CD4-positive, alpha-beta T cell treated with Interleukin-4 for 4 hours (primary cell): ENCODE measurements around the gene USP1.

Experiments
- DNase-seq: peaks from one replicate; pipeline ENCODE4 v3.0.0-alpha.2; 2020

The USP1 gene, protein sequence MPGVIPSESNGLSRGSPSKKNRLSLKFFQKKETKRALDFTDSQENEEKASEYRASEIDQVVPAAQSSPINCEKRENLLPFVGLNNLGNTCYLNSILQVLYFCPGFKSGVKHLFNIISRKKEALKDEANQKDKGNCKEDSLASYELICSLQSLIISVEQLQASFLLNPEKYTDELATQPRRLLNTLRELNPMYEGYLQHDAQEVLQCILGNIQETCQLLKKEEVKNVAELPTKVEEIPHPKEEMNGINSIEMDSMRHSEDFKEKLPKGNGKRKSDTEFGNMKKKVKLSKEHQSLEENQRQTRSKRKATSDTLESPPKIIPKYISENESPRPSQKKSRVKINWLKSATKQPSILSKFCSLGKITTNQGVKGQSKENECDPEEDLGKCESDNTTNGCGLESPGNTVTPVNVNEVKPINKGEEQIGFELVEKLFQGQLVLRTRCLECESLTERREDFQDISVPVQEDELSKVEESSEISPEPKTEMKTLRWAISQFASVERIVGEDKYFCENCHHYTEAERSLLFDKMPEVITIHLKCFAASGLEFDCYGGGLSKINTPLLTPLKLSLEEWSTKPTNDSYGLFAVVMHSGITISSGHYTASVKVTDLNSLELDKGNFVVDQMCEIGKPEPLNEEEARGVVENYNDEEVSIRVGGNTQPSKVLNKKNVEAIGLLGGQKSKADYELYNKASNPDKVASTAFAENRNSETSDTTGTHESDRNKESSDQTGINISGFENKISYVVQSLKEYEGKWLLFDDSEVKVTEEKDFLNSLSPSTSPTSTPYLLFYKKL

DNA sequence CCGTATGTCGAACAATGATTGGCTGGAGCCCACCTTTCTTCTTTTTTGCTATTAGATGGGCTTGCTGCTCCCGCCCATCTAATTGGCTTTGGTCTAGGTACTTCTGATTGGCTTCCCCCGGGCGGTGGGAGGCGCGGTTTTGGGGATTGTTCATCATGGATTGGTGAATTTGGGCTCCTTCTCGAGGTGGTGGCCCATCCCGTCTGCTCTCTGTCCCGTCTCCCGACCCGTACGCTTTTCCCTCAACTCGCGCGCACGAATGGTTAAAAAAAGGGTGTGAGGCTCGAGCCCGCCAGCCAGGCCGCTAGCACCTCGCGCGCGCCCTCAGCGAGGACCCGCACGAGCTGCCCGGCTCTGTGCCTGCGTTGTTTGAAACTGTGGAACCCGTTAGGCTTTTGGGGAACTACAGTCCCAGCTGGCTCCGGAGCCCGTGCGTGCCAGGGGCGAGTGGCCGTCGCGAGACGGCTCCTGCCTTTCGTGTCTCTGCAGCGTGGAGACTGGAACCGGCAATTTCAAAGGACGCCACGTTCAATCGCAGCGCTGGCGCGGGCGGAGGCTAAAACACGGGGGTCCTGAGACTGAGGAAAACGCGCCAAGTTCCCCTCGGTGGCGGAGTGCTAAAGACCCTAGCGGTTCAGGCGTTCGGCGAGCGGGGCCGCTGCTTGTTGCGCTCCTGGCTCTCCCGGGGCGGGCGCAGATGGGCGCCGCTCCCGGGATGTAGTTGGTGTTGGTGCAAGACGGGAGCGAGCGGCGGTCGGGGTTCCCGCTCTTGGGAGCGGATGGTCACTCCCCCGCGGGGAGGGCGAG lies at the start of gene USP1:
Gene USP1, plus strand, starts transcription at position 584 of the 807 bp plus-strand sequence. CDS start 2,819 bp downstream, outside the sequence.
- DNase-seq: peak; percentile 100

DNA sequence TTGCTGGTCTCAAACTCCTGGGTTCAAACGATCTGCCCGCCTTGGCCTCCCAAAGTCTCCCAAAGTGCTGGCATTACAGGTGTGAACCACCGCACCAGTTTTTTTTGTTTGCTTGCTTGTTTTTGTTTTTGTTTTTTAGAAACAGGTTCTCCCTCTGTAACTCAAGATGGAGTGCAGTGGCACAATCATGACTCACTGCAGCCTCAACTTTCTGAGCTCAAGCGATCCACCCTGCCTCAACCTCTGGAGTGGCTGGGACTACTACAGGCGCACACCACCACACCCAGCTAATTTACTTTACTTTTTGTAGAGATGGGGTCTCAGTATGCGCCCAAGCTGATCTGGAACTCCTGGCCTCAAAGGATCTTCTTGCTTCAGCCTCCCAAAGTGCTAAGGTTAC lies 47.3 kb upstream of the USP1 start:
- DNase-seq: no peak

DNA sequence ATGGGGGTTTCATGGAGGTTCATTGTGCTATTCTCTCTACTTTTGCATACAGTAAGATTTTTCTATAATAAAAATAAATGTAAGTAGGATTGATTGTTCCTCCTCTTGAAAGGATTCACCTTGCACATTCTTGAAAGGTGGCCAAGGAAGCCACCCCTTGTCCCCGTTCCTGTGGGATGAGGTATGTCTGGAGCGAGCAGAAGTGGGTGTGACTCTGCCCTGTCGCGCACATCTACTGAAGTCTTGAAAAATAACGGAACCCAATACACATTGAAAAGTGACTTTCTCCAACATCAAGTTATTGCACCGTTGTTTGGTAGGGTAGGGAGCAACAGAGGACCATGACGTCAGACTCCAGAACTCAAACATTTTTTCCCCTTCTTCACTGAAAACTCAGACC lies 46.8 kb upstream of the USP1 start:
- DNase-seq: no peak

DNA sequence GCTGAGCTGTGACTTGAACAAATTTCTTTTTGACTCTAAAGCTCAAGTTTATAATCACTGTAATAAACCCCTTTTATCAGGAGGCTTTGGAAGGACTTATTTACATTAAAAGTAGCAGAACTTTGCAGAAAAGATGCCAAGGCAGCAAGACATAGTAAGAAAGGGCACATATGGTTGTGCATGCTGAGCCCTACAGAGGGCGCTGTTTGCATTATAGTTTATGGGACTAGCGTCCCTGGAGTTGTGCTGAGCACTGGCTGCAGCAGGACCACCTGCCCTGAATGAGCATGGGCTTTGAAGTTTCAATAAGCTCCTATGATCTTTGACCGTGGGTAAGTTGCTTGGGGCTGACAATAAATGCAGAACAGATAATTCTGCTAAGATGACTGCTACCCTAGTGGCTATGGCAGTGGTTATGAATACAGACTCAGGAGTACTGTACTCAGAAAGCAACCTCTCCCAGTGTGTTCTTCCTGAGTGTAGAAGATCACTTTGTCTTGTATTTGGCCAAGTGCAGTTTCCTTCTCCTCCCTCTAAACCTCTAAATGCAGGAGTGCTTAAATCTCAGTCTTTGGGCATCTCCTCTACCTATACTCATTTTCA lies 45.4 kb upstream of the USP1 start:
- no peak for DNase-seq

DNA sequence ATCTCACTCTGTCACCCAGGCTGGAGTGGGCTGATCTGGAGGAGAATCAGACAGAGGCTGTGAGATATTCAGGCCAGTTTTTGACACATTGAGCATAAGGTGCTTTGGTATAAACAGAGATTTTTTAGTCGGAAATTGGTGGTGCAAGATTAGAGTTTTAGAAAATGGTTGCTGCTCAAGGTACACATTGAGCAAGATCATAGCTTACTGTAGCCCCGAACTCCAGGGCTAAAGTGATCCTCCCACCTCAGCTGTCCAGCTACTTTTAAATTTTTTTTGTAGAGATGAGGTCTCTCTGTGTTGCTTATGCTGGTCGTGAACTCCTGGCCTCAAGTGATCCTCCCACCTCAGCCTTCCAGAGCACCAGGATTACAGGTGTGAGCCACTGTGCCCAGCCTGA lies 43.9 kb upstream of the USP1 start:
- DNase-seq: no peak

DNA sequence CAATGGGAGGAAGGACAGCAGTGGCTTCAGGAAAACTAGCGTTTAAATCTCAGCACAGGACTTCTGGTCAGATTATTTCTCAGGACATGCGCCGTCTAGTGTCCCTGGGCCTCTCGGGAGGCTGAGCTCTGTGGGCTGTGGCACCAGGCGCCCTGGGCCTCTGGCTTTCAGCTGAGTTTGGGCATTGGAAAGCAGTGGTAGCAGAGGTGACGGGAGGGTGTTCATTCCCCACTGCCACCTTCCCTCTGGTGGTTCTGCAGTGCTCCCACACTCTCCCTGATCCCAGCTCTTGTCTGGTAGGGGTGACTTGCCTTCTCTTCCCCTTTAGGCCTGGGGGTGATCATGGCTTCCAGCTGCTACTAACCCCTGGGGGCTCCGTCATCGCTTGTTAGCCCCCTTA lies 42.2 kb upstream of the USP1 start:
- DNase-seq: no peak

DNA sequence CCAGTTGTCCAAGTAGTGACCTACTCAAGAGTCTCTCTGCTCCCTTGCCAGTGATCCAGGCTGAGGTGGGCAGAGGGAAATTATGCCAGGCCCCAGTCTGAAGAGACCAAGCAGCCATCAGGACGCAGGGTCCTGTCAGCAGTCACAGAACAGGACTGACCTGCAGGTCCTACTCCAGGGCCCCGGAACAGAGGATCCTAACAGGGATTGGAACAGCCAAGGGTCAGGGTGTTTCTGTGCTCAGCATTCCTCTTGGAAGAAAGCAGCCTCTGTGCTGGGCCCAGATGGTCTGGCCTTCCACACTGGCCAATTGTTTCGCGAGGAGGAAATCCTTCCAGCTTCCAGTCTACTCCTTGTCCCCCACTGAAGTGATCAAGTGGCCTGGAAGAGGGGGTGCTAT lies 41.6 kb upstream of the USP1 start:
- no peak for DNase-seq

DNA sequence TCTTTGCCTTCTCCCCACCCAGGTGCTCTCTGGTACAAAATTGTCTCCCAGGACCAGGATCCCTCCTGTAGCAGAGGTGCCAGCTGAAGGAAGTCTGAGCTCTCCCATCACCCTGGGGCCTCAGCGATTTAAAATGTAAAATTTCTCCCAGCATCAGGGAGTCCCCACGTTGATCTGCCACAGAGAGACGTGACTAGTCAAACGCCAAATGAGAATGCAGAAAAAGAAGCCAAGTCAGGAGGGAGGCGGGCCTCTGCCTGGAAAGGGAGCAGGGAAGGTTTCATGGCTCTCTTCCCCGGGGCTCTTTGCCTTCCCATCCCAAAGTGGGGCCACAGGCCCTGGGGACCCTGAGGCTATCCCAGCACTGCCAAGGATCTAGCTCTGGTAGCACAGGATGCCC lies 40.0 kb upstream of the USP1 start:
- DNase-seq: no peak

DNA sequence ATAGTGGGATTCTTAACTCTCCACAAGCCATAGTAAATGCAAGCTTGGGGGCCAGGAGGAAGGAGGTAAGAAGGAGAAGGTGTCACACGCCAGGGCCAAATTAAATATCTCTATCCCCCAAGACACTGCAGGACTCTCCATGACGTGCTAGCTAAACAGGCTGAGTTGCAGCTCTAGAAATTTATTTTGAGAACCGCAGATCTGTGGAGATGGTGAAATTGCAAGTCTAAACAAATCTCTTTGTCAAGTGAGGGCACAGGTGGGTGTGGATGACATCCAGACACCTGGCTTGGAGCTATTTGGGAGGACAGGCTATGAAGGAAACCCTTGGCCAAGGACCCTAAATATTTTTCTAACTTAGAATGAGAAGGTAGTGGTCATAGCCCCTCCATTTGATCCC lies 39.5 kb upstream of the USP1 start:
- DNase-seq: no peak

DNA sequence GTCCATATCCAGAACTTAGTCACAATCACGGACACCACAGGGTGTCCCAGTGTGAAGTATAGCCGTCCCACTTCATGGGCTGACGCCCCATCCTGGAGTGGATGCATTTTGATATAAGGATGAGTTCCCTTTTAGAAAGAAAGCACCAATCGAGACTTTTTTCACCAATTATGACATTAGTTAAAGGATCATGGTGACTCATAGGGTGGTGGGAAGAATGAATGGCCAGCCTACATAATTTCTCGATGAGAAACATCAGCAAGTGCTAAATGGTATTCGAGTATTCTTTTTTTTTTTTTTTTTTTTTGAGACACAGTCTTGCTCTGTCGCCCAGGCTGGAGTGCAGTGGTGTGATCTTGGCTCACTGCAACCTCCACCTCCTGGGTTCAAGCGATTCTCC lies 38.5 kb upstream of the USP1 start:
- no peak for DNase-seq

DNA sequence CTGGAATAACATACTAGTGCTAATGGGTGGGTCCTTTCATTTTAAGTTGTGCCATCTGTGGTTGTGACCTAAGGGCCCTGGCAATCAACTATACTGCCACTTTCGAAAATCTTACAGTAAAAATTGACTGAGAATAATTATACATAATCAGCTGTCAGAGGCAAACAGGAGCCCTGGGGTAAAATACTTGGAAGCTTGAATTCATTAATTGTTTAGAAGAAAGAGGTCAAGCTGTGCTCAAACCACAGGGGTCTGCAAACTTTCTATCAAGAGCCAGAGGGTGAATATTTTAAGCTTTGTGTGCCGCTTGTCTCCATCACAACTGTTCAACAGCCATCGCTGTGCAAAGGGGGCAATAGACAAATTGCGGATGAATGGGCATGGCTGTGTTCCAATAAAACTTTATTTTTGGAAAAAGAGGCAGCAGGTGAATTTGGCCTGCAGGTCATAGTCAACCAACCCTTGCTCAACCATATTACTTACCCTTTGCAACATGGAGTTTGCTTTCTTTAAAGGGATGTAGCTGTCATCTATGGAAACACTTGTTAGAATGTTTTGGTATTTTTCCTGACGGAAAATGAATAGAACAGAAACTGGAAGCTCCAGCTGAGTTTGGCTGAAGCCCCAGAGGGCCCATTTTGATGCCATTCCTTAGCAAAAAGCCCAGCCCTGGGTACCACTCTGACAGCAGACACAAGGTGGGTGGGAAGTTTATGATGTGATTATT lies 35.7 kb upstream of the USP1 start:
- no peak for DNase-seq

DNA sequence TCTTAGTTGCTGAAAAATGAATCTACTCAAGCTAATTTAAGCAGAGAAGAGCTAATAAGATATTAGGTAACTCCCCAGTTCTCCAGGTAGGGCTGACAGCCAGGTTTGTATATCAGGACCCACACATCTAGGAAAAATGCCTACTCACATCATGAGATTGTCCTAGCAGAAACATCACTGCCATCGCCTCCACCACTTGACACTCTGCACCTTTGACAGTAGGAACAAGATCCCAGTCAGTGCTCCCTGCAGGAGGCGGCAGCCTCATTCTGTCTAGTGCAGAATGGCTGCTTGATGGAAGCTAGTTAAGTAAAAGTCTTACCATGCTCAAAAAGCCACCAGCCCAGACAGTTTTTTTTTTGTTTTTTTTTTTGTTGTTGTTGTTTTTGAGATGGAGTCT lies 31.6 kb upstream of the USP1 start:
- no peak for DNase-seq

DNA sequence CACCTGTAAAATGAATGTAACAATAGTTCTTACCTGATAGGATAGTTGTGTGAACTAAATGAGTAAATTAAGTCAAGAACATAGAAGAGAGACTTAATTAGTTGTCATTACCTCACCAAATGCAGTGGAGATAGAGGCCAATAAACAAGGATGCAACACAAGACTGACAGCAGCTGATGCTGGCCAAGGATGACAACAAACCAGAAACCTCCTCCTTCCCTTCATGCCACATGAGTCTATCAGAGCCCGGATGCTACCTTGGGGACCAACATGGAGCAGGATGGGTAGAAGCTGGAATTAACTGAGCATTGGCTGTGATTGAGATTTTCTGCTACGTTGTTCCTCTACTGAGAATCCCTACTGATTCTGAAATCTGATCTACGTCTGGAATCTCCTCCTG lies 30.3 kb upstream of the USP1 start:
- no peak for DNase-seq

DNA sequence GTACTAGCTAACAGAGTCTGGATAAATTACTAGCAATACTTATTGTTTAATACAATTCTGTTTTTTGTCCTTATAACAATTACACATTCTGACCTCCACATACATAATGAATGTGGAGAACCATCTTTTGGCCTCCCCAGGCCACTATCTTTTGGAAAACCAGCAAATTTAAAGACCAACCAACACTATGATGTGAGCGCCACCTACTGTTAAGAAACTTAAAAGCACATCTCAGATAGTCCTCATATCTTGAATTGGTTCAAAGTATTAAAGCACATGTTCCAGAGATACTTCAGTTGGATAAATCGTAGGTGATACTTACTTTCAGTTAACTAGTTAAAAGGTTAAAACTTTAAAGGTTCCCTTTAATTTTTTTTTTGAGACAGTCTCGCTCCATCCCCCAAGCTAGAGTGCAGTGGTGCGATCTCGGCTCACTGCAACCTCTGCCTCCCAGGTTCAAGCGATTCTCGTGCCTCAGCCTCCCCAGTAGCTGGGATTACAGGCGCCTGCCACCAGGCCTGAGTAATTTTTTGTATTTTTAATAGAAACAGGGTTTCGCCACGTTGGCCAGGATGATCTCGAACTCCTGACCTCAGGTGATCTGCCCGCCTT lies 29.3 kb upstream of the USP1 start:
- DNase-seq: peak; percentile 51

DNA sequence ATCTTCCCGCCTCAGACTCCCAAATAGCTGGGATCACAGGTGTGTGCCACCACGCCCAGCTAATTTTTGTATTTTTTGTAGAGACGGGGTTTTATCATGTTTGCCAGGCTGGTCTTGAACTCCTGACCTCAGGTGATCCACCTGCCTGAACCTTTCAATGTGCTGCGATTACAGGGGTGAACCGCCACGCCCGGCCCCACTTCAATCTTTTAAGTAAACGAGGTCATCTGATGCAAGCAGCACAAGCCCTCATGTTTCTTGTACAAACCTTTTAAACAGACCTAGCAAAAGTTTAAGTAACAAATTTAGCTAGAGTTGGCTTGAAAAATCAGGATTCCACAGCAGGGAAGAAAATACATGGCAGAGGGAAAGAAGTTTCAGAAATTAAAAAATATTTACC lies 21.2 kb upstream of the USP1 start:
- no peak for DNase-seq

DNA sequence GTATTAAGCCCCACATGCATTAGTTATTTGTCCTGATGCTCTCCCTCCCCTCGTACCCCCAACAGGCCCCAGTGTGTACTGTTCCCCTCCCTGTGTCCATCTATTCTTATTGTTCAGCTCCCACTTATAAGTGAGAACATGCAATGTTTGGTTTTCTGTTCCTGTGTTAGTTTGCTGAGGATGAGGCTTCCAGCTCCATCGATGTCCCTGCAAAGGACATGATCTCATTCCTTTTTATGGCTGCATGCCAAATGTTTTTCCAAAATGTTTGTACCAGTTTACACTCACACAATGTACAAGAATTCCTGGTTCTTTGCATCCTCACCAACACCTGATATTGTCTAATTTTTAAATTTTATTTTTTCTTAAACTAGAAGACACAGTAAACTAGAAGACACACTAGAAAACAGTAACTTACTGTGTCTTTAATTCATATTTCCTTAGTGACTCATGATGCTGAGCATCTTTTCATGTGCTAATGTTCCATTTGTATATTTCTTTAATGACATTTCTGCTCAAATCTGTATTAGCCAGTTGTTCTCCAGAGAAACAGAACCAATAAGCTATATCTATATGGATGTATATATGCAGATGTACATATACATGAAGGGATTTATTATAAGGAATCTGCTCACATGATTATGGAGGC lies 19.4 kb upstream of the USP1 start:
- no peak for DNase-seq

DNA sequence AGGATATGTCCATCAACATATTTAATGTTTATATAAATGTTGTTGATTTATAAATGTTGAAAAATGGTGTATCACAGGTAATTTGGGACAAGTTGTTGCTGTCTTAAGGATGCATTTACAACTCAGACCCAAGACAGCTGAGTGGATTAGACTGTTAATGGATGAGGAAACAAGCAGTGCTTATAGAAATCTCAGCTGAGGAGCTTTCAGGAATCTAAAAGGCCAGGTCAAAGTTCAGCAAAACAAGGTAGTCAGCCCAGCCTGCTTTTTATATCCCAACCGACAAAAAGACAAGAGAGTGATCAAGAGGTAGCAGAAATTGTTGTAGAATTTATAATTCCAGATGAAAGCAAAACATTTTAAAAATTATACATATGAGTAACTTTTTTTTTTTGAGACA lies 16.6 kb upstream of the USP1 start:
- DNase-seq: no peak

DNA sequence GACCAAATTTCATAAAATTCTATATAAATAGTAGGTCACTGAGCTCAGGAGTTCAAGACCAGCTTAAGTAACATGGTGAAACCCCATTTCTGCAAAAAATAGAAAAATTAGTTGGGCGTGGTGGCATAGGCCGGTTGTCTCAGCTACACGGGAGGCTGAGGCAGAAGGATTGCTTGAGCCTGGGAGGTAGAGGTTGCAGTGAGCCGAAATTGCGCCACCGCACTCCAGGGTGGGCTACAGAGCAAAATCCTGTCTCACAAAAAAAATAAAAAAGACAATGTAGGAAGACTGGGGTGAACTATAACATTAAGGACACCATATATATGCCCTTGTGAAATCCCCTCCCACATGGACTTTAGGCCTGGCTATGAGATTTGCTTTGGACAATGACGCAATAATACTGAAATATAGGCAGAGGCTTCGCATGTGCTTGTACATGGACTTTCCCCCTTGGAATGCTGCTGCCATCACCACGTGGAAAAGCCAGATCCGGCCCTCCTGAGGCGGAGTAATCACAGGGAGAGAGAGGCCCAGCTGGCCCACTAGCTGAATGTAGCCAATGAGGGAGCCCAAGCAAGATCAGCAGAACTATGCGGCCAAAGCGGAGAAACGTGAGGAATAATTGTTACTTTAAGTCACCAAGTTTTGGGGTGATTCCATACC lies 13.1 kb upstream of the USP1 start:
- no peak for DNase-seq

DNA sequence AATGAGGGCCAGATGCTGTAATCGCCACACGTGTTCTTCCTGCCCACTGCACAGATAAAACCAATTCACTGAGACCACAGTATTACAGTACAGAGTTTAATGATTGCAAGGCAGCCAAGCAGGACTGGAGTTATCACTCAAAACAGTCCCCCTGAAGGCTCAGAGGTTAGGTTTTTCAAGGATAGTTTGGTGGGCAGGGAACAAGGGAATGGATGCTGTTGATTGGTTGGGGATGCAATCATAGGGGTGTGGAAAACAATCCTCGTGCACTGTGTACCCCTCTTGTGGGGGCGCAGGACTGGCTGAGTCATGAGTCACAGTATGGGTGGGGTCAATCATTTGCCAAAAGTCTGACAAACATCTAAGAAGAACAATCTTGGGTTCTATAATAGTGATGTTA lies 12.4 kb upstream of the USP1 start:
- no peak for DNase-seq

DNA sequence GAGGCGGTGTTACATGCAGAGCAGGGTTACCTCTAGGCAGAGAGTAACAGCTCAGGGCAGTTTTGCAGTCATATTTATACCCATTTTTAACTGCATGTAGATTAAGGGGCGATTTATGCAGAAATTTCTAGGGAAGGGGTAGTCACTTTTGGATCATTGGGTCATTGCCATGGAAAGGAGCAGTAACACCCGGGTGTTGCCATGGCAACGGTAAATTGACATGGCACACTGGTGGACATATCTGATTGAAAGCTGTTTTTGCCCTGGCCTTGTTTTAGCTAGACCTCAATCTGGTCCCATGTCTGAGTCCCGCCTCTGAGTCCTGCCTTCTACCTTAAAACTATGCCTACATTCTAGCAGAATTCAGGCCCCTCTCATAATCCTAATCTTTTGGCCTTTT lies 11.8 kb upstream of the USP1 start:
- DNase-seq: no peak

DNA sequence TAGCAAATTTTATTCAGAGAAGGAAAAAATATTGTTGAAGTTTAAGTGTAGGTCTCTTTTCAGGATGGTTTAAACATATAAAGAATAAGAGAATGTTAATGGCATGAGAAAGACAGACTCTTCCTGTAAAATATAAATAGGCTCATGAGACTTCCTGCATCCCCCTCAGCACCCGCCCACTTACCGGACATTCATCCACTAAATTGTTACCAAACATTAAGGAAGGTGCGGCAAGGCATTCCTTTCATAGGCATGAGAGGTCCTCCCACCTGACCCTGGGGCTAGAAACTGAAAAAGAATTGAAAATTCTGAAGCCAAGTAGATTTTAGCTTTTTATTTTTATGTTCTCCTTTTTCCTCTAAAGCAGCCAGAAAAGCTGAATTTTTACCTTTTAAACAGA lies 10.6 kb upstream of the USP1 start:
- DNase-seq: no peak
